Endothelial cell of umbilical vein (primary cell): ENCODE results near the gene CEP85L. TPM values are rescaled to one million over a fixed set of nuclear protein-coding genes. Genes with fewer than 3 reads are reported as not detected.

Experiments used
- BruUV-seq: library from RNA; stranded (reverse); fragments of 400-500 nt; replicated peaks from 2 replicates; lab custom pipeline; 2021; lab: Mats Ljungman, UMichigan
- CTCF ChIA-PET: fragments of 300-600, 350-600 bp; sonication (Branson Sonifier 250); formaldehyde crosslinking; loops from one replicate; lab custom pipeline; 2021; ENCODE audit warnings: antibody characterized with exemption, inconsistent platforms; lab: Charles Lee
- POLR2A ChIA-PET: fragments of 300-600, 350-600 bp; sonication (Branson Sonifier 250); formaldehyde crosslinking; loops from one replicate; lab custom pipeline; 2021; ENCODE audit warnings: antibody characterized with exemption, inconsistent platforms; lab: Charles Lee
- DNase-seq: peaks from one replicate; pipeline ENCODE4 v3.0.0-alpha.2; 2011; ENCODE audit warnings: low read depth, low spot score
- FAIRE-seq: peaks from 2 replicates; lab custom pipeline; 2011; peaks lifted over from hg19 to GRCh38; lab: Jason Lieb, UNC
- H2AFZ ChIP-seq: 2 replicates; pipeline ENCODE4 v1.6.0; 2012; ENCODE audit warnings: low read depth, low read length, control low read depth, inconsistent platforms
- H3K27ac ChIP-seq: 2 replicates; pipeline ENCODE4 v1.5.1; 2011; ENCODE audit warnings: low read depth, mild to moderate bottlenecking, control low read depth, low read length, moderate library complexity; ENCODE audit not compliant: insufficient read depth
- H3K27me3 ChIP-seq, 2 experiments: 2 replicates each; pipeline versions ENCODE4 v1.6.0 to v1.6.1; 2011; ENCODE audit warnings: low read length in 2 of 2, mixed read lengths in 1 of 2; ENCODE audit not compliant: control insufficient read depth in 2 of 2, insufficient read depth in 2 of 2
- H3K36me3 ChIP-seq, 2 experiments: 2 replicates in 1 of 2; 3 replicates in 1 of 2; pipeline ENCODE4 v1.5.1; 2011; ENCODE audit warnings: low read length in 2 of 2, mild to moderate bottlenecking in 1 of 2, moderate library complexity in 1 of 2; ENCODE audit not compliant: control insufficient read depth in 2 of 2, insufficient read depth in 2 of 2; ENCODE audit errors: extremely low read depth in 1 of 2
- H3K4me1 ChIP-seq: 3 replicates; pipeline ENCODE4 v1.5.1; 2011; ENCODE audit warnings: mild to moderate bottlenecking, low read length; ENCODE audit not compliant: control insufficient read depth, insufficient read depth; ENCODE audit errors: extremely low read depth
- H3K4me2 ChIP-seq: 2 replicates; pipeline ENCODE4 v1.6.1; 2011; ENCODE audit warnings: low read length, control low read depth, mixed read lengths; ENCODE audit not compliant: insufficient read depth
- H3K4me3 ChIP-seq, 3 experiments: fragments of 200-600 bp in 1 of 3; sonication (generic), shearing (Covaris generic) in 1 of 3; replicated peaks in 1 of 3; 2 replicates each; pipeline ENCODE4 v1.5.1; 2011 to 2016; ENCODE audit warnings: control low read depth in 3 of 3, low read length in 3 of 3, mild to moderate bottlenecking in 2 of 3, inconsistent platforms in 1 of 3, low read depth in 1 of 3, moderate library complexity in 1 of 3; ENCODE audit not compliant: insufficient read depth in 1 of 3
- H3K79me2 ChIP-seq: 2 replicates; pipeline ENCODE4 v1.6.0; 2012; ENCODE audit warnings: low read length, inconsistent platforms; ENCODE audit not compliant: control insufficient read depth, insufficient read depth
- H3K9ac ChIP-seq: replicated peaks from 2 replicates; pipeline ENCODE3; 2011; ENCODE audit warnings: low read length, control low read depth; ENCODE audit not compliant: insufficient read depth; ENCODE audit errors: extremely low read depth
- H3K9me1 ChIP-seq: replicated peaks from 3 replicates; pipeline ENCODE4 v1.6.0; 2011; ENCODE audit warnings: mild to moderate bottlenecking, low read length; ENCODE audit not compliant: control insufficient read depth, insufficient read depth; ENCODE audit errors: extremely low read depth
- H3K9me3 ChIP-seq: replicated peaks from 2 replicates; pipeline ENCODE4 v1.5.1; 2012; ENCODE audit warnings: low read length, inconsistent platforms; ENCODE audit not compliant: control insufficient read depth, insufficient read depth
- H4K20me1 ChIP-seq: replicated peaks from 2 replicates; pipeline ENCODE3; 2011; ENCODE audit warnings: mild to moderate bottlenecking, low read length; ENCODE audit not compliant: control insufficient read depth, insufficient read depth; ENCODE audit errors: extremely low read depth
- CTCF ChIP-seq, 2 donors: IDR thresholded peaks; 1 replicate in 1 of 2; 2 replicates in 1 of 2; pipeline ENCODE4 v1.5.1; 2011; ENCODE audit warnings: low read length in 2 of 2, mild to moderate bottlenecking in 2 of 2, moderate library complexity in 2 of 2, control low read depth in 1 of 2, inconsistent platforms in 1 of 2, low read depth in 1 of 2; ENCODE audit not compliant: insufficient read depth in 1 of 2; ENCODE audit errors: extremely low read depth in 1 of 2
- EZH2 ChIP-seq: IDR thresholded peaks from 2 replicates; pipeline ENCODE4 v1.6.1; 2012; ENCODE audit warnings: borderline replicate concordance, low read depth, mild to moderate bottlenecking, moderate library complexity, low read length, inconsistent platforms; ENCODE audit not compliant: severe bottlenecking
- FOS ChIP-seq: IDR thresholded peaks from 2 replicates; pipeline ENCODE4 v1.6.1; 2011; ENCODE audit warnings: mild to moderate bottlenecking, low read length, moderate library complexity, borderline replicate concordance; ENCODE audit not compliant: insufficient read depth
- GATA2 ChIP-seq: IDR thresholded peaks from 2 replicates; pipeline ENCODE4 v1.7.0; 2011; ENCODE audit warnings: low read depth, mild to moderate bottlenecking, moderate library complexity, mixed read lengths, low read length; ENCODE audit not compliant: insufficient read length, insufficient read depth
- JUN ChIP-seq: IDR thresholded peaks from 2 replicates; pipeline ENCODE4 v1.6.1; 2011; ENCODE audit warnings: borderline replicate concordance, low read depth; ENCODE audit not compliant: insufficient read length, insufficient read depth
- MYC ChIP-seq: IDR thresholded peaks from one replicate; pipeline ENCODE4 v1.6.1; 2011; ENCODE audit warnings: mild to moderate bottlenecking, low read depth, low read length
- POLR2A ChIP-seq: IDR thresholded peaks from 2 replicates; pipeline ENCODE4 v1.6.1; 2012; ENCODE audit warnings: low read depth, mild to moderate bottlenecking, control low read depth, low read length
- POLR2AphosphoS5 ChIP-seq: IDR thresholded peaks from 2 replicates; pipeline ENCODE4 v1.6.1; 2012; ENCODE audit warnings: low read depth, mild to moderate bottlenecking, control low read depth, low read length, moderate library complexity; ENCODE audit not compliant: insufficient read depth
- dilution Hi-C: fragments of 300-500 bp; cut with MboI; formaldehyde crosslinking; loops from one replicate; pipeline ENCODE4 v1.15.0; 2019; ENCODE audit warnings: low sequenced_read_pairs; ENCODE audit not compliant: extremely low pct_ligation_motif_present
- intact Hi-C: fragments of 100-400 bp; cut with micrococcal nuclease; formaldehyde crosslinking; loops from one replicate; pipeline ENCODE4 v1.10.0; 2022
- polyA plus RNA-seq, 4 experiments: library from polyadenylated mRNA; depleted of rRNA in 3 of 4; stranded (reverse) in 3 of 4; unstranded in 1 of 4; fragments of >200 nt; gene quantifications; 2 replicates each; pipeline versions ENCODE4 v1.2.1 to v1.2.3, GENCODE V29; 2011 to 2012; ENCODE audit warnings: missing spikeins in 1 of 4
- total RNA-seq: library from RNA; stranded (reverse); gene quantifications from 2 replicates; pipeline ENCODE4 v1.2.3, GENCODE V29; 2021
- TF ChIP-seq, protein P1 (sequence below): IDR thresholded peaks from 2 replicates; pipeline ENCODE4 v1.6.1; 2011; ENCODE audit not compliant: insufficient read depth, insufficient read length

The CEP85L gene
- total and polyA plus RNA-seq, 2 donors (not counting 3 experiments of a cell fraction or from before 2014, with no cell fraction given) = 1.8 to 9.2 TPM

- FAIRE-seq (no peak), DNase-seq (no peak)
- H3K9me1 ChIP-seq = no peaks in the 10 kb centered on the region
- H3K36me3 ChIP-seq = peaks cover 0 to 2% of the 10 kb centered on the region in 2 experiments
- H4K20me1 ChIP-seq = no peaks in the 10 kb centered on the region
- no peak overlapping the region for H3K4me2 ChIP-seq
- H3K79me2 ChIP-seq = peaks cover 22% of the 10 kb centered on the region
- ChIA-PET CTCF (no interaction called here), POLR2A (no interaction called here)
- H3K9ac ChIP-seq = no peak overlapping the region
- no peaks in the 10 kb centered on the region for H3K4me1 ChIP-seq
- intact Hi-C loops (no loop called here), dilution Hi-C loops (no loop called here)
- no peaks in the 10 kb centered on the region for H3K9me3 ChIP-seq
- no peak overlapping the region for H3K27ac ChIP-seq
- no peak for TF ChIP-seq MYC
- no peak for TF ChIP-seq FOS
- TF ChIP-seq GATA2 = no peak
- no peak for TF ChIP-seq CTCF (IDR thresholded peaks at IDR 0.05; ENCODE audit: extremely low read depth in 1 of 2, insufficient read depth in 1 of 2, low read depth in 1 of 2, low read length in 2 of 2)
- no peak for TF ChIP-seq EZH2
- no peak for TF ChIP-seq POLR2A
- TF ChIP-seq JUN = no peak
- TF ChIP-seq, protein P1, sequence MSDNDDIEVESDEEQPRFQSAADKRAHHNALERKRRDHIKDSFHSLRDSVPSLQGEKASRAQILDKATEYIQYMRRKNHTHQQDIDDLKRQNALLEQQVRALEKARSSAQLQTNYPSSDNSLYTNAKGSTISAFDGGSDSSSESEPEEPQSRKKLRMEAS = no peak
- no peak for TF ChIP-seq POLR2AphosphoS5
- no peaks in the 10 kb centered on the region for H3K27me3 ChIP-seq
- H2AFZ ChIP-seq = no peak overlapping the region
- no peak overlapping the region for H3K4me3 ChIP-seq
- BruUV-seq = no TSS peak
Measured at GRCh38 chr6:118528129-118528528, 123.3 kb downstream of the CEP85L start.
